ENCODE results near the gene SAMD4B. TPM values are rescaled to one million over a fixed set of nuclear protein-coding genes. Genes with fewer than 3 reads are reported as not detected.

SAMD4B gene
- total RNA-seq, 1 experiment from 2014 or later = 164 TPM

DNA sequence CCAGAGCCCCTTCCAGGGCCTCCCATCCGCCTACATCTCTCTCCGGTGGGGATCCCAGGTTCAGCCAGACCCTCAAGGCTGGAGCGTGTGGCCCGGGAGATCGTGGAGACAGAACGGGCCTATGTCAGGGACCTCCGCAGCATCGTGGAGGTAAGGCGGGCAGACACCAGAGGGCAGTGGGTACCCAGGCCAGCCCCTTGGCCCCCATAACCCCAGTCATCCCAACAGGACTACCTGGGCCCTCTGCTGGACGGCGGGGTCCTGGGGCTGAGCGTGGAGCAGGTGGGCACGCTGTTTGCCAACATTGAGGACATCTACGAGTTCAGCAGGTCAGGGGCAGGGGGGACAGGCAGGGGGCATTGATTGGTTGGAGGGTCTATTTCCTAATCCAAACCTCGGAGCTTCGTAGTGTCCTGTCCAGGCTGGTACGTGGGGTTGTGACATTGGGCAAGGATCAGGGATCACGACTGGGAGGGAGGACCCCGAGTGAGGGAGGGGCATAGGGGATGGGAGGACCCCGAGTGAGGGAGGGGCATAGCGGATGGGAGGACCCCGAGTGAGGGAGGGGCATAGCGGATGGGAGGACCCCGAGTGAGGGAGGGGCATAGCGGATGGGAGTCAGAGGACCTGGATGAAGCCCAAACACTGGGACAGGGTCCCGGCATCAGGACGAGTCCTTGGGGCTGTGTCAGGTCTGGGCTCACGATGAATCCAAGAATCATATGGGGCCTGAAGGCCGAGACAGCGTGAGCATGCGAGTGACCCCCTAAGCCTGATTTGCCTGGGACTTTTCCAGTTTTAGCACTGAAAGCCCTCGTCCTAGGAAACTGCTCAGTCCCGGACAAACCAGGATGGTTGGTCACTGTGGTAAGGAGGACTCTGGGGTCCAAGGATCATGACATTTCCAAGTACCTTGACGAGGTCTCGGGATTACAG, 73.2 kb downstream of the SAMD4B start:
- no peaks in the 10 kb centered on the region for H3K9me3 Mint-ChIP-seq
- H3K36me3 Mint-ChIP-seq = peaks cover 15% of the 10 kb centered on the region
- peaks cover 32% of the 10 kb centered on the region for H3K4me1 Mint-ChIP-seq
- ATAC-seq = peak; percentile 8
- TF ChIP-seq MYBL2 (CRISPR knock-in tag; IDR thresholded peaks at IDR 0.05) (no peak), RELA (CRISPR knock-in tag; IDR thresholded peaks at IDR 0.05; ENCODE audit: borderline replicate concordance) (no peak; the same call in 1 of the 2 replicates), FOXK1 (CRISPR knock-in tag; IDR thresholded peaks at IDR 0.05) (no peak), NR3C1 (CRISPR knock-in tag; conservative IDR thresholded peaks at IDR 0.05; ENCODE audit: low read depth) (no peak), CREM (CRISPR knock-in tag; IDR thresholded peaks at IDR 0.05) (no peak), ZNF232 (CRISPR knock-in tag; IDR thresholded peaks at IDR 0.05) (no peak)
- TF ChIP-seq, protein P1, sequence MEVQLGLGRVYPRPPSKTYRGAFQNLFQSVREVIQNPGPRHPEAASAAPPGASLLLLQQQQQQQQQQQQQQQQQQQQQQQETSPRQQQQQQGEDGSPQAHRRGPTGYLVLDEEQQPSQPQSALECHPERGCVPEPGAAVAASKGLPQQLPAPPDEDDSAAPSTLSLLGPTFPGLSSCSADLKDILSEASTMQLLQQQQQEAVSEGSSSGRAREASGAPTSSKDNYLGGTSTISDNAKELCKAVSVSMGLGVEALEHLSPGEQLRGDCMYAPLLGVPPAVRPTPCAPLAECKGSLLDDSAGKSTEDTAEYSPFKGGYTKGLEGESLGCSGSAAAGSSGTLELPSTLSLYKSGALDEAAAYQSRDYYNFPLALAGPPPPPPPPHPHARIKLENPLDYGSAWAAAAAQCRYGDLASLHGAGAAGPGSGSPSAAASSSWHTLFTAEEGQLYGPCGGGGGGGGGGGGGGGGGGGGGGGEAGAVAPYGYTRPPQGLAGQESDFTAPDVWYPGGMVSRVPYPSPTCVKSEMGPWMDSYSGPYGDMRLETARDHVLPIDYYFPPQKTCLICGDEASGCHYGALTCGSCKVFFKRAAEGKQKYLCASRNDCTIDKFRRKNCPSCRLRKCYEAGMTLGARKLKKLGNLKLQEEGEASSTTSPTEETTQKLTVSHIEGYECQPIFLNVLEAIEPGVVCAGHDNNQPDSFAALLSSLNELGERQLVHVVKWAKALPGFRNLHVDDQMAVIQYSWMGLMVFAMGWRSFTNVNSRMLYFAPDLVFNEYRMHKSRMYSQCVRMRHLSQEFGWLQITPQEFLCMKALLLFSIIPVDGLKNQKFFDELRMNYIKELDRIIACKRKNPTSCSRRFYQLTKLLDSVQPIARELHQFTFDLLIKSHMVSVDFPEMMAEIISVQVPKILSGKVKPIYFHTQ (CRISPR knock-in tag; IDR thresholded peaks at IDR 0.05) = no peak
- H3K27ac Mint-ChIP-seq = peak overlapping the region; percentile 33
- ChIA-PET CTCF (interaction anchor here (1.1 to 2.2 kb wide), 6 partner anchors 12 to 216 kb away, joined by 4 to 12 read pairs (median 8); partner anchors contain the start of genes MED29, PAF1 and RPS16), POLR2A (interaction anchor here (0.7 to 2.2 kb wide), 4 partner anchors 11 to 20 kb away, joined by 4 to 17 read pairs (median 10); partner anchors contain the start of gene RPS16)
- DNase-seq (ENCODE audit: low spot score) = peak; percentile 72
- H3K27me3 Mint-ChIP-seq (ENCODE audit: low read depth) = no peaks in the 10 kb centered on the region
- H3K4me3 Mint-ChIP-seq = peak overlapping the region; percentile 56

DNA sequence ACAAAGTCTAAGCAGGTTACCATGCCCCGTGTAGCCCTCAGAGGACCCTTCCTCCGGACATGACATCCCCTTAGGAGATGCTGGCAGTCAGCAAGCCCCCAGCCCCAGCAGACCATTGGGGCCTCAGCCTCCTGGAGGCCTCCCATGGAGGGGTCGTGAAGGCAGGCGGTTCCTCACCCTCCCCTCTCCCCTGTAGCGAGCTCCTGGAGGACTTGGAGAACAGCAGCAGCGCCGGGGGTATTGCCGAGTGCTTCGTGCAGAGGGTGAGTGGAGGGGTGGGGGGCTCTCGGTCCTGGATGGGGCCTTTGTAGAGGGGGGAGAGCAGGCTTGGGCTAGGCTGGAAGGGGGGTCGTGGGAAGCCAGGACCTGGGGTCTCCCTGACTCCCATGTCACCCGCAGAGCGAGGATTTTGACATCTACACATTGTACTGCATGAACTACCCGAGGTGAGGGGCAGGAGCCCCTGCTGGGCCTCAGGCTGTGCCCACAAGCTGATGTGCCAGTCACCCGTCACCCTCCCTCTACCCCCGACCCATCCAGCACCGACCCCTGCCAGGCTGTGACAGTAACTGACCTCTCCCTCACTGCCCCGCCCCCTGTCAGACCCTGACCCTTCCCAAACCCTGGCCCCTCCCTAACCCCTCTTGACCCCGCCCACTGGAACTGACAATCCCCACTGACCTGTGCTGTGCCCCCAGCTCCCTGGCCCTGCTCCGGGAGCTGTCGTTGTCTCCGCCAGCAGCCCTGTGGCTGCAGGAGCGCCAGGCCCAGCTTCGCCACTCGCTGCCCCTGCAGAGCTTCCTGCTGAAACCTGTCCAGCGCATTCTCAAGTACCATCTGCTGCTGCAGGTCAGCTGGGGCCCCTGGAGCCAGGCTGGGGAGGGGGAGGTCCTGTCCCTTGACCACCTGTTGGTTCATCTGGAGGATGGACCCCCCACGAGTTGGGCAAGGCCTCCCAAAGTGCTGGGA, 74.2 kb downstream of the SAMD4B start:
- CTCF ChIA-PET = interaction anchor here (0.6 to 1.3 kb wide), 5 partner anchors 11 to 103 kb away, joined by 3 to 5 read pairs (median 3); no protein-coding TSS in a partner anchor
- peaks cover 18% of the 10 kb centered on the region for H3K36me3 Mint-ChIP-seq
- peaks cover 21% of the 10 kb centered on the region for H3K4me1 Mint-ChIP-seq
- POLR2A ChIA-PET = interaction anchor here (0.6 to 1.2 kb wide), 4 partner anchors 10 to 76 kb away, joined by 3 to 4 read pairs (median 4); no protein-coding TSS in a partner anchor
- H3K27me3 Mint-ChIP-seq (ENCODE audit: low read depth) = no peaks in the 10 kb centered on the region
- DNase-seq (ENCODE audit: low spot score) = no peak
- H3K4me3 Mint-ChIP-seq = no peak overlapping the region
- no peak overlapping the region for H3K27ac Mint-ChIP-seq
- H3K9me3 Mint-ChIP-seq = no peaks in the 10 kb centered on the region
- no peak for ATAC-seq
- no peak for TF ChIP-seq RELA (CRISPR knock-in tag; IDR thresholded peaks at IDR 0.05; ENCODE audit: borderline replicate concordance)
- TF ChIP-seq TEAD4 (CRISPR knock-in tag; IDR thresholded peaks at IDR 0.05) = no peak
- TF ChIP-seq ELF4 (CRISPR knock-in tag; IDR thresholded peaks at IDR 0.05; ENCODE audit: low read depth) = no peak
- no peak for TF ChIP-seq ZNF121 (CRISPR knock-in tag; IDR thresholded peaks at IDR 0.05)
- no peak for TF ChIP-seq NR2C2 (CRISPR knock-in tag; IDR thresholded peaks at IDR 0.05)
- TF ChIP-seq, protein P2, sequence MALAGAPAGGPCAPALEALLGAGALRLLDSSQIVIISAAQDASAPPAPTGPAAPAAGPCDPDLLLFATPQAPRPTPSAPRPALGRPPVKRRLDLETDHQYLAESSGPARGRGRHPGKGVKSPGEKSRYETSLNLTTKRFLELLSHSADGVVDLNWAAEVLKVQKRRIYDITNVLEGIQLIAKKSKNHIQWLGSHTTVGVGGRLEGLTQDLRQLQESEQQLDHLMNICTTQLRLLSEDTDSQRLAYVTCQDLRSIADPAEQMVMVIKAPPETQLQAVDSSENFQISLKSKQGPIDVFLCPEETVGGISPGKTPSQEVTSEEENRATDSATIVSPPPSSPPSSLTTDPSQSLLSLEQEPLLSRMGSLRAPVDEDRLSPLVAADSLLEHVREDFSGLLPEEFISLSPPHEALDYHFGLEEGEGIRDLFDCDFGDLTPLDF (CRISPR knock-in tag; IDR thresholded peaks at IDR 0.05) = no peak
- no peak for TF ChIP-seq GRHL2 (CRISPR knock-in tag; IDR thresholded peaks at IDR 0.05; ENCODE audit: insufficient replicate concordance, severe bottlenecking)
- TF ChIP-seq, protein P3, sequence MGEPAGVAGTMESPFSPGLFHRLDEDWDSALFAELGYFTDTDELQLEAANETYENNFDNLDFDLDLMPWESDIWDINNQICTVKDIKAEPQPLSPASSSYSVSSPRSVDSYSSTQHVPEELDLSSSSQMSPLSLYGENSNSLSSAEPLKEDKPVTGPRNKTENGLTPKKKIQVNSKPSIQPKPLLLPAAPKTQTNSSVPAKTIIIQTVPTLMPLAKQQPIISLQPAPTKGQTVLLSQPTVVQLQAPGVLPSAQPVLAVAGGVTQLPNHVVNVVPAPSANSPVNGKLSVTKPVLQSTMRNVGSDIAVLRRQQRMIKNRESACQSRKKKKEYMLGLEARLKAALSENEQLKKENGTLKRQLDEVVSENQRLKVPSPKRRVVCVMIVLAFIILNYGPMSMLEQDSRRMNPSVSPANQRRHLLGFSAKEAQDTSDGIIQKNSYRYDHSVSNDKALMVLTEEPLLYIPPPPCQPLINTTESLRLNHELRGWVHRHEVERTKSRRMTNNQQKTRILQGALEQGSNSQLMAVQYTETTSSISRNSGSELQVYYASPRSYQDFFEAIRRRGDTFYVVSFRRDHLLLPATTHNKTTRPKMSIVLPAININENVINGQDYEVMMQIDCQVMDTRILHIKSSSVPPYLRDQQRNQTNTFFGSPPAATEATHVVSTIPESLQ (CRISPR knock-in tag; IDR thresholded peaks at IDR 0.05) = no peak
- TF ChIP-seq, protein P4, sequence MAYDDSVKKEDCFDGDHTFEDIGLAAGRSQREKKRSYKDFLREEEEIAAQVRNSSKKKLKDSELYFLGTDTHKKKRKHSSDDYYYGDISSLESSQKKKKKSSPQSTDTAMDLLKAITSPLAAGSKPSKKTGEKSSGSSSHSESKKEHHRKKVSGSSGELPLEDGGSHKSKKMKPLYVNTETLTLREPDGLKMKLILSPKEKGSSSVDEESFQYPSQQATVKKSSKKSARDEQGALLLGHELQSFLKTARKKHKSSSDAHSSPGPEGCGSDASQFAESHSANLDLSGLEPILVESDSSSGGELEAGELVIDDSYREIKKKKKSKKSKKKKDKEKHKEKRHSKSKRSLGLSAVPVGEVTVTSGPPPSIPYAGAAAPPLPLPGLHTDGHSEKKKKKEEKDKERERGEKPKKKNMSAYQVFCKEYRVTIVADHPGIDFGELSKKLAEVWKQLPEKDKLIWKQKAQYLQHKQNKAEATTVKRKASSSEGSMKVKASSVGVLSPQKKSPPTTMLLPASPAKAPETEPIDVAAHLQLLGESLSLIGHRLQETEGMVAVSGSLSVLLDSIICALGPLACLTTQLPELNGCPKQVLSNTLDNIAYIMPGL (CRISPR knock-in tag; IDR thresholded peaks at IDR 0.05) = no peak
- TF ChIP-seq, protein P5, sequence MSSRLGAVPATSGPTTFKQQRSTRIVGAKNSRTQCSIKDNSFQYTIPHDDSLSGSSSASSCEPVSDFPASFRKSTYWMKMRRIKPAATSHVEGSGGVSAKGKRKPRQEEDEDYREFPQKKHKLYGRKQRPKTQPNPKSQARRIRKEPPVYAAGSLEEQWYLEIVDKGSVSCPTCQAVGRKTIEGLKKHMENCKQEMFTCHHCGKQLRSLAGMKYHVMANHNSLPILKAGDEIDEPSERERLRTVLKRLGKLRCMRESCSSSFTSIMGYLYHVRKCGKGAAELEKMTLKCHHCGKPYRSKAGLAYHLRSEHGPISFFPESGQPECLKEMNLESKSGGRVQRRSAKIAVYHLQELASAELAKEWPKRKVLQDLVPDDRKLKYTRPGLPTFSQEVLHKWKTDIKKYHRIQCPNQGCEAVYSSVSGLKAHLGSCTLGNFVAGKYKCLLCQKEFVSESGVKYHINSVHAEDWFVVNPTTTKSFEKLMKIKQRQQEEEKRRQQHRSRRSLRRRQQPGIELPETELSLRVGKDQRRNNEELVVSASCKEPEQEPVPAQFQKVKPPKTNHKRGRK (CRISPR knock-in tag; IDR thresholded peaks at IDR 0.05; ENCODE audit: borderline replicate concordance) = no peak
- TF ChIP-seq, protein P6, sequence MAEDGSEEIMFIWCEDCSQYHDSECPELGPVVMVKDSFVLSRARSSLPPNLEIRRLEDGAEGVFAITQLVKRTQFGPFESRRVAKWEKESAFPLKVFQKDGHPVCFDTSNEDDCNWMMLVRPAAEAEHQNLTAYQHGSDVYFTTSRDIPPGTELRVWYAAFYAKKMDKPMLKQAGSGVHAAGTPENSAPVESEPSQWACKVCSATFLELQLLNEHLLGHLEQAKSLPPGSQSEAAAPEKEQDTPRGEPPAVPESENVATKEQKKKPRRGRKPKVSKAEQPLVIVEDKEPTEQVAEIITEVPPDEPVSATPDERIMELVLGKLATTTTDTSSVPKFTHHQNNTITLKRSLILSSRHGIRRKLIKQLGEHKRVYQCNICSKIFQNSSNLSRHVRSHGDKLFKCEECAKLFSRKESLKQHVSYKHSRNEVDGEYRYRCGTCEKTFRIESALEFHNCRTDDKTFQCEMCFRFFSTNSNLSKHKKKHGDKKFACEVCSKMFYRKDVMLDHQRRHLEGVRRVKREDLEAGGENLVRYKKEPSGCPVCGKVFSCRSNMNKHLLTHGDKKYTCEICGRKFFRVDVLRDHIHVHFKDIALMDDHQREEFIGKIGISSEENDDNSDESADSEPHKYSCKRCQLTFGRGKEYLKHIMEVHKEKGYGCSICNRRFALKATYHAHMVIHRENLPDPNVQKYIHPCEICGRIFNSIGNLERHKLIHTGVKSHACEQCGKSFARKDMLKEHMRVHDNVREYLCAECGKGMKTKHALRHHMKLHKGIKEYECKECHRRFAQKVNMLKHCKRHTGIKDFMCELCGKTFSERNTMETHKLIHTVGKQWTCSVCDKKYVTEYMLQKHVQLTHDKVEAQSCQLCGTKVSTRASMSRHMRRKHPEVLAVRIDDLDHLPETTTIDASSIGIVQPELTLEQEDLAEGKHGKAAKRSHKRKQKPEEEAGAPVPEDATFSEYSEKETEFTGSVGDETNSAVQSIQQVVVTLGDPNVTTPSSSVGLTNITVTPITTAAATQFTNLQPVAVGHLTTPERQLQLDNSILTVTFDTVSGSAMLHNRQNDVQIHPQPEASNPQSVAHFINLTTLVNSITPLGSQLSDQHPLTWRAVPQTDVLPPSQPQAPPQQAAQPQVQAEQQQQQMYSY (CRISPR knock-in tag; IDR thresholded peaks at IDR 0.05) = no peak

Data from WTC11 (cell line).